ENCODE data around the gene ERCC1.

DNA sequence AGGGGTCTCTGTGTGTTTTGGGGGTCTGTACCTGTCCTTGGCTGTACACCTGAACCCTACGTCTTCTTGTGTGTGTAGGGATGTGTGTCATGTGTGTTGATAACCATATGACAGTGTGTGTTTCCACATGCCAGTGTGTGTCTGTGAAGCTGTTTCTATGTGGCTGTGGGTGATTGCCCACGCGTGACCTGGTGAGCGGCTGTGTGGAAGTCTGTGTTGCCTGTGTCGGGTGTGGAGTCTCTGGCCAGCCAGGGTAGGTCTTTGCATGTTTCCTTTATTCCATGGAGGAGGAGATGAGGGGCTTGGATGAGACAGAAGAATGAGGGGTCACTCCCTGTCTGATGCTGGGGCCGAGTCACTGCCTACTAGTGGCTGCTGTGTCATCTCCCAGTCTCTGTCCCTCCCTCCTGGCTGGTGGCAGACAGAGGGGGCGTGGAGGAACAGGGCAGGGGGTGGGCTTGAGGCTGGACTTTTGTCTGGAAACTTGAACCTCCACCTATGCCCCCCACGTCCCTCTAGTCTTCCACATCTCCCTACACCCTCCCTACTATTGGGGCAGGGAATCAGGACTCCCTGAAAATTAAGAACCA is 41.2 kb upstream of the ERCC1 start:
- TF ChIP-seq POLR2AphosphoS5 (IDR thresholded peaks at IDR 0.05) (no peak), POLR2A (IDR thresholded peaks at IDR 0.05) (no peak), EP300 (IDR thresholded peaks at IDR 0.05; ENCODE audit: low read depth) (no peak)
- TF ChIP-seq, protein P1, sequence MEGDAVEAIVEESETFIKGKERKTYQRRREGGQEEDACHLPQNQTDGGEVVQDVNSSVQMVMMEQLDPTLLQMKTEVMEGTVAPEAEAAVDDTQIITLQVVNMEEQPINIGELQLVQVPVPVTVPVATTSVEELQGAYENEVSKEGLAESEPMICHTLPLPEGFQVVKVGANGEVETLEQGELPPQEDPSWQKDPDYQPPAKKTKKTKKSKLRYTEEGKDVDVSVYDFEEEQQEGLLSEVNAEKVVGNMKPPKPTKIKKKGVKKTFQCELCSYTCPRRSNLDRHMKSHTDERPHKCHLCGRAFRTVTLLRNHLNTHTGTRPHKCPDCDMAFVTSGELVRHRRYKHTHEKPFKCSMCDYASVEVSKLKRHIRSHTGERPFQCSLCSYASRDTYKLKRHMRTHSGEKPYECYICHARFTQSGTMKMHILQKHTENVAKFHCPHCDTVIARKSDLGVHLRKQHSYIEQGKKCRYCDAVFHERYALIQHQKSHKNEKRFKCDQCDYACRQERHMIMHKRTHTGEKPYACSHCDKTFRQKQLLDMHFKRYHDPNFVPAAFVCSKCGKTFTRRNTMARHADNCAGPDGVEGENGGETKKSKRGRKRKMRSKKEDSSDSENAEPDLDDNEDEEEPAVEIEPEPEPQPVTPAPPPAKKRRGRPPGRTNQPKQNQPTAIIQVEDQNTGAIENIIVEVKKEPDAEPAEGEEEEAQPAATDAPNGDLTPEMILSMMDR (IDR thresholded peaks at IDR 0.05), result no peak

Measured in transverse colon (tissue), 4 donors.